Astrocyte (in vitro differentiated cells and primary cell): ENCODE results near the gene IL1B.

ENCODE experiments used
- CTCF ChIP-seq: IDR thresholded peaks from 2 replicates; pipeline ENCODE4 v1.5.1; 2011; ENCODE audit warnings: low read depth, mild to moderate bottlenecking, inconsistent platforms, low read length, moderate library complexity; ENCODE audit not compliant: insufficient read depth
- EZH2 ChIP-seq: IDR thresholded peaks from 2 replicates; pipeline ENCODE4 v1.6.1; 2012; ENCODE audit warnings: mild to moderate bottlenecking, low read length, inconsistent platforms; ENCODE audit not compliant: insufficient read depth

- no peak for TF ChIP-seq CTCF
- TF ChIP-seq EZH2: no peak
Observed at GRCh38 chr2:112824694-112825085, 11.9 kb downstream of the IL1B start.
